A673 (cell line): Measurements from ENCODE around the gene STKLD1.

Experiments
- EZH2 ChIP-seq: fragments of 200-600 bp; sonication (generic); IDR thresholded peaks from 2 replicates; pipeline ENCODE4 v1.6.1; 2017; ENCODE audit warnings: borderline replicate concordance, low read depth, mild to moderate bottlenecking, mixed read lengths, antibody characterized with exemption, low read length; ENCODE audit not compliant: poor library complexity, severe bottlenecking
- TF ChIP-seq, protein P1 (sequence below): fragments of 300-800, 200-600 bp; sonication (generic); conservative IDR thresholded peaks from 2 replicates; pipeline ENCODE4 v1.5.1; 2017; ENCODE audit warnings: low read depth, mild to moderate bottlenecking, antibody characterized with exemption, low read length, moderate library complexity, mixed read lengths

DNA sequence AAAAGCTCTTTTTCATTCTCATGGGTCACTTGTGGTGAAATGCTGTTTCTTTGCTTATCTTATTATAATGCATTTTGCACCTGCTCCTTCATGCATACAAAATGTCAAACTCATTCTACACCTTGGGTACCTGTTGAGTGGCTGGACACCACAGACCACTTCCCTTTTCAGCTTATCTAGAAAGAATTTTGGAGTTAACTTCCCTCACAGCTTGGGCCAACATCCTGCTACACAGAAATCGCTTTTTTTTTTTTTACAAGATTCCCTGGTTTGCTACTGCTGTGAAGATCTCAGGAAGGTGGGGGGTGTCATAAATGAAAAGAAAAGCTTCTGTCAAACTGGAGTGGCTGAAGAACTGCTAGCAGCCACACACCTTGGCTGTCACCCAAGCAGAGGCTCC, 39.0 kb downstream of the STKLD1 start:
- TF ChIP-seq, protein P1, sequence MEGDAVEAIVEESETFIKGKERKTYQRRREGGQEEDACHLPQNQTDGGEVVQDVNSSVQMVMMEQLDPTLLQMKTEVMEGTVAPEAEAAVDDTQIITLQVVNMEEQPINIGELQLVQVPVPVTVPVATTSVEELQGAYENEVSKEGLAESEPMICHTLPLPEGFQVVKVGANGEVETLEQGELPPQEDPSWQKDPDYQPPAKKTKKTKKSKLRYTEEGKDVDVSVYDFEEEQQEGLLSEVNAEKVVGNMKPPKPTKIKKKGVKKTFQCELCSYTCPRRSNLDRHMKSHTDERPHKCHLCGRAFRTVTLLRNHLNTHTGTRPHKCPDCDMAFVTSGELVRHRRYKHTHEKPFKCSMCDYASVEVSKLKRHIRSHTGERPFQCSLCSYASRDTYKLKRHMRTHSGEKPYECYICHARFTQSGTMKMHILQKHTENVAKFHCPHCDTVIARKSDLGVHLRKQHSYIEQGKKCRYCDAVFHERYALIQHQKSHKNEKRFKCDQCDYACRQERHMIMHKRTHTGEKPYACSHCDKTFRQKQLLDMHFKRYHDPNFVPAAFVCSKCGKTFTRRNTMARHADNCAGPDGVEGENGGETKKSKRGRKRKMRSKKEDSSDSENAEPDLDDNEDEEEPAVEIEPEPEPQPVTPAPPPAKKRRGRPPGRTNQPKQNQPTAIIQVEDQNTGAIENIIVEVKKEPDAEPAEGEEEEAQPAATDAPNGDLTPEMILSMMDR, result no peak
- no peak for TF ChIP-seq EZH2
